Measurements from ENCODE around the gene TMEM212. TPM values are rescaled to one million over a fixed set of nuclear protein-coding genes. Genes with fewer than 3 reads are reported as not detected.

TMEM212 gene
- total and polyA plus RNA-seq, 2 of the 13 experiments (the other 11 are each of a cell fraction or from before 2014, with no cell fraction given) = not detected

- TF ChIP-seq SOX5 (CRISPR knock-in tag; IDR thresholded peaks at IDR 0.05; ENCODE audit: borderline replicate concordance) (peak; percentile 67), ZNF354B (CRISPR knock-in tag; IDR thresholded peaks at IDR 0.05) (0 out of 2 replicates have a peak, but pooled peaks have one; percentile 27), HNF1A (IDR thresholded peaks at IDR 0.05; ENCODE audit: low read depth) (no peak), HNF1A (CRISPR knock-in tag; IDR thresholded peaks at IDR 0.05; ENCODE audit: borderline replicate concordance) (peak; percentile 45; the same call in 1 of the 2 replicates), UBTF (CRISPR knock-in tag; IDR thresholded peaks at IDR 0.05) (peak; percentile 61), ZFP90 (CRISPR knock-in tag; IDR thresholded peaks at IDR 0.05; ENCODE audit: borderline replicate concordance) (no peak), ZNF775 (CRISPR knock-in tag; IDR thresholded peaks at IDR 0.05; ENCODE audit: borderline replicate concordance) (peak; percentile 43; the same call in 1 of the 2 replicates), ZKSCAN5 (CRISPR knock-in tag; IDR thresholded peaks at IDR 0.05) (no peak; the same call in 1 of the 2 replicates), LCORL (IDR thresholded peaks at IDR 0.05) (no peak), LCORL (CRISPR knock-in tag; IDR thresholded peaks at IDR 0.05) (peak; percentile 76), SP140L (CRISPR knock-in tag; IDR thresholded peaks at IDR 0.05; ENCODE audit: borderline replicate concordance) (peak; percentile 79; the same call in 1 of the 2 replicates), ZSCAN25 (CRISPR knock-in tag; IDR thresholded peaks at IDR 0.05) (no peak; the same call in 1 of the 2 replicates), ZNF276 (CRISPR knock-in tag; IDR thresholded peaks at IDR 0.05; ENCODE audit: low read depth) (no peak), SMC3 (IDR thresholded peaks at IDR 0.05; ENCODE audit: low read length) (peak; percentile 78; the same call in 1 of the 2 replicates), MIER3 (CRISPR knock-in tag; IDR thresholded peaks at IDR 0.05; ENCODE audit: borderline replicate concordance) (peak; percentile 84; the same call in 1 of the 2 replicates), NR2F6 (IDR thresholded peaks at IDR 0.05) (no peak), NR2F6 (CRISPR knock-in tag; IDR thresholded peaks at IDR 0.05) (peak; percentile 40; the same call in 1 of the 2 replicates), HNRNPK (IDR thresholded peaks at IDR 0.05; ENCODE audit: low read depth, low read length, poor library complexity, severe bottlenecking) (peak; percentile 9), TFDP1 (CRISPR knock-in tag; IDR thresholded peaks at IDR 0.05; ENCODE audit: borderline replicate concordance) (0 out of 2 replicates have a peak, but pooled peaks have one; percentile 21), KMT2B (CRISPR knock-in tag; IDR thresholded peaks at IDR 0.05) (peak; percentile 72; the same call in 1 of the 2 replicates), GLI4 (CRISPR knock-in tag; IDR thresholded peaks at IDR 0.05; ENCODE audit: borderline replicate concordance) (no peak)
Observed at GRCh38 chr3:171829841-171830517, 13.2 kb upstream of the TMEM212 start (continued).

Data from HepG2 (cell line).